ENCODE results near the gene DDX6.
"Not testable (repeated sequence)": the region's sequence is repeated elsewhere in the genome, so short reads cannot be mapped to it uniquely, and the experiment has no call there.

Gene DDX6

GRCh38 chr11:118791111-118791960, at the start of gene DDX6:
Gene DDX6 (minus strand): TSS chr11:118791164. CDS start chr11:118786251, 4,913 bp downstream.
- H3K4me3 ChIP-seq (ENCODE audit: low read depth, low read length), result peak within 1 kb of the TSS; percentile 90
- peak; percentile 37 for TF ChIP-seq CTCF (IDR thresholded peaks at IDR 0.05; ENCODE audit: insufficient read depth, low read depth, low read length, missing control alignments)
- DNase-seq (ENCODE audit: low read depth), result peak; percentile 93

GRCh38 chr11:118838905-118839553, 48.1 kb upstream of the DDX6 start:
- DNase-seq (ENCODE audit: low read depth), result peak; percentile 85
- H3K4me3 ChIP-seq (ENCODE audit: low read depth, low read length), result no peak overlapping the region
- no peak for TF ChIP-seq CTCF (IDR thresholded peaks at IDR 0.05; ENCODE audit: insufficient read depth, low read depth, low read length, missing control alignments)

GRCh38 chr11:118837868-118838267, 46.9 kb upstream of the DDX6 start:
- no peak for DNase-seq (ENCODE audit: low read depth)
- no peak overlapping the region for H3K4me3 ChIP-seq (ENCODE audit: low read depth, low read length)
- no peak for TF ChIP-seq CTCF (IDR thresholded peaks at IDR 0.05; ENCODE audit: insufficient read depth, low read depth, low read length, missing control alignments)

- DNase-seq (ENCODE audit: low read depth), result peak; percentile 50
- H3K4me3 ChIP-seq (ENCODE audit: low read depth, low read length), result peak overlapping the region; percentile 39; the same call in 1 of the 2 replicates
- TF ChIP-seq CTCF (IDR thresholded peaks at IDR 0.05; ENCODE audit: insufficient read depth, low read depth, low read length, missing control alignments), result no peak
These were observed 43.6 kb upstream of the DDX6 start for GRCh38 chr11:118834427-118835028.

- no peak for TF ChIP-seq CTCF (IDR thresholded peaks at IDR 0.05; ENCODE audit: insufficient read depth, low read depth, low read length, missing control alignments)
- DNase-seq (ENCODE audit: low read depth), result no peak
- no peak overlapping the region for H3K4me3 ChIP-seq (ENCODE audit: low read depth, low read length)
These were observed 36.2 kb upstream of the DDX6 start for GRCh38 chr11:118827118-118827517.

- DNase-seq (ENCODE audit: low read depth), result peak; percentile 25
- not testable (repeated sequence) for H3K4me3 ChIP-seq (ENCODE audit: low read depth, low read length)
These were observed 32.1 kb upstream of the DDX6 start for GRCh38 chr11:118822936-118823510.

Data from GM12865 (cell line).